Astrocyte of the hippocampus (primary cell): ENCODE results near the gene SLC6A2.
A peak's percentile ranks its signal among the peaks of the same experiment; 100 is the strongest.
"Not testable (repeated sequence)": the region's sequence is repeated elsewhere in the genome, so short reads cannot be mapped to it uniquely, and the experiment has no call there.

Experiments used
- DNase-seq: peaks from one replicate; pipeline ENCODE4 v3.0.0; 2011; ENCODE audit warnings: low read depth, low spot score

Gene SLC6A2

GRCh38 chr16:55655897-55656681, at the start of gene SLC6A2:
Gene SLC6A2, plus strand, starts transcription at chr16:55655988. Its CDS starts 707 bp downstream, at chr16:55656695.
- DNase-seq, result peak; percentile 17

- no peak for DNase-seq
These were observed 42.0 kb upstream of the SLC6A2 start for GRCh38 chr16:55613613-55614335.

- no peak for DNase-seq
These were observed 40.7 kb upstream of the SLC6A2 start for GRCh38 chr16:55615071-55615470.

GRCh38 chr16:55615670-55616069, 40.1 kb upstream of the SLC6A2 start:
- DNase-seq, result not testable (repeated sequence)

- no peak for DNase-seq
These were observed 34.0 kb upstream of the SLC6A2 start for GRCh38 chr16:55621771-55622170.

- DNase-seq, result no peak
These were observed 33.5 kb upstream of the SLC6A2 start for GRCh38 chr16:55622272-55622671.

GRCh38 chr16:55622930-55623561, 32.7 kb upstream of the SLC6A2 start:
- no peak for DNase-seq

GRCh38 chr16:55623640-55624039, 32.1 kb upstream of the SLC6A2 start:
- no peak for DNase-seq

GRCh38 chr16:55624696-55625095, 31.1 kb upstream of the SLC6A2 start:
- no peak for DNase-seq

- DNase-seq, result no peak
These were observed 29.9 kb upstream of the SLC6A2 start for GRCh38 chr16:55625843-55626242.

GRCh38 chr16:55628306-55628968, 27.4 kb upstream of the SLC6A2 start:
- no peak for DNase-seq

- DNase-seq, result no peak
These were observed 25.0 kb upstream of the SLC6A2 start for GRCh38 chr16:55630774-55631173.

- no peak for DNase-seq
These were observed 23.5 kb upstream of the SLC6A2 start for GRCh38 chr16:55632259-55632658.

GRCh38 chr16:55634193-55634592, 21.6 kb upstream of the SLC6A2 start:
- no peak for DNase-seq

GRCh38 chr16:55638256-55638655, 17.5 kb upstream of the SLC6A2 start:
- no peak for DNase-seq

- no peak for DNase-seq
These were observed 15.0 kb upstream of the SLC6A2 start for GRCh38 chr16:55640701-55641327.

GRCh38 chr16:55641430-55642056, 14.2 kb upstream of the SLC6A2 start:
- no peak for DNase-seq

- no peak for DNase-seq
These were observed 13.2 kb upstream of the SLC6A2 start for GRCh38 chr16:55642611-55643010.

GRCh38 chr16:55643161-55643970, 12.4 kb upstream of the SLC6A2 start:
- DNase-seq, result no peak

GRCh38 chr16:55645986-55646385, 9.8 kb upstream of the SLC6A2 start:
- no peak for DNase-seq
